ENCODE data around the gene PRDM12.
A peak's percentile ranks its signal among the peaks of the same experiment; 100 is the strongest.

Gene PRDM12

GRCh38 chr9:130698514-130698913, 34.1 kb downstream of the PRDM12 start:
- H3K27ac ChIP-seq (ENCODE audit: extremely low read depth, low read depth, low read length) = no peak overlapping the region; the same call in 1 of the 2 replicates
- POLR2A ChIA-PET = interaction anchor here (1.5 kb wide), 1 partner anchor 9 kb away, joined by 3 read pairs; no protein-coding TSS in a partner anchor

GRCh38 chr9:130699047-130699446, 34.7 kb downstream of the PRDM12 start:
- no peaks in the 10 kb centered on the region for H3K4me1 ChIP-seq (ENCODE audit: control insufficient read depth, insufficient read depth, low read length)
- no peak overlapping the region for H3K4me3 ChIP-seq (ENCODE audit: low read depth, low read length)
- ChIA-PET CTCF (interaction anchor here (0.5 to 13.6 kb wide), 9 partner anchors 8 to 347 kb away, joined by 3 to 400 read pairs (median 4); no protein-coding TSS in a partner anchor), POLR2A (interaction anchor here (1.5 kb wide), 1 partner anchor 9 kb away, joined by 3 read pairs; no protein-coding TSS in a partner anchor)
- H3K9me3 ChIP-seq (ENCODE audit: control insufficient read depth, insufficient read depth, low read depth, low read length) = no peaks in the 10 kb centered on the region
- no peak overlapping the region for H3K27ac ChIP-seq (ENCODE audit: extremely low read depth, low read depth, low read length)
- H3K36me3 ChIP-seq (ENCODE audit: control insufficient read depth in 2 of 2, insufficient read depth in 1 of 2, low read length in 2 of 2) = peaks cover 68 to 86% of the 10 kb centered on the region in 2 experiments
- TF ChIP-seq ZNF843 (tag by site-specific recombination; IDR thresholded peaks at IDR 0.05) = no peak
- TF ChIP-seq PRDM1 (tag by site-specific recombination; IDR thresholded peaks at IDR 0.05) = peak; percentile 77
- TF ChIP-seq ZNF449 (tag by site-specific recombination; IDR thresholded peaks at IDR 0.05) = no peak
- TF ChIP-seq ZBTB1 (tag by site-specific recombination; IDR thresholded peaks at IDR 0.05) = no peak
- no peak for TF ChIP-seq ZNF501 (tag by site-specific recombination; IDR thresholded peaks at IDR 0.05)
- TF ChIP-seq ZNF155 (tag by site-specific recombination; IDR thresholded peaks at IDR 0.05) = no peak
- TF ChIP-seq ZBTB20 (tag by site-specific recombination; IDR thresholded peaks at IDR 0.05) = no peak
- 0 out of 2 replicates have a peak, but pooled peaks have one; percentile 12 for TF ChIP-seq ZBTB6 (tag by site-specific recombination; IDR thresholded peaks at IDR 0.05)
- no peak for TF ChIP-seq TSHZ1 (tag by site-specific recombination; IDR thresholded peaks at IDR 0.05; ENCODE audit: borderline replicate concordance)
- TF ChIP-seq ZNF423 (tag by site-specific recombination; IDR thresholded peaks at IDR 0.05) = no peak
- no peak for TF ChIP-seq ZNF350 (tag by site-specific recombination; IDR thresholded peaks at IDR 0.05)
- no peak for TF ChIP-seq ZNF777 (tag by site-specific recombination; IDR thresholded peaks at IDR 0.05; ENCODE audit: borderline replicate concordance)
- TF ChIP-seq ZNF133 (tag by site-specific recombination; IDR thresholded peaks at IDR 0.05) = no peak
- TF ChIP-seq ZNF174 (tag by site-specific recombination; IDR thresholded peaks at IDR 0.05) = no peak
- no peak for TF ChIP-seq WT1 (tag by site-specific recombination; IDR thresholded peaks at IDR 0.05)
- TF ChIP-seq ZNF768 (tag by site-specific recombination; IDR thresholded peaks at IDR 0.05) = no peak
- TF ChIP-seq ZNF830 (tag by site-specific recombination; IDR thresholded peaks at IDR 0.05; ENCODE audit: low read depth) = no peak

More at GRCh38 chr9:130698514-130698913, 34.1 kb downstream of the PRDM12 start:
- no peak for TF ChIP-seq ZSCAN4 (tag by site-specific recombination; IDR thresholded peaks at IDR 0.05)
- Histone ChIP-seq H3K4me3 (ENCODE audit: low read depth, low read length) (no peak overlapping the region), H3K4me1 (ENCODE audit: control insufficient read depth, insufficient read depth, low read length) (no peaks in the 10 kb centered on the region), H3K9me3 (ENCODE audit: control insufficient read depth, insufficient read depth, low read depth, low read length) (no peaks in the 10 kb centered on the region), H3K36me3 (ENCODE audit: control insufficient read depth in 2 of 2, insufficient read depth in 1 of 2, low read length in 2 of 2) (peaks cover 66 to 81% of the 10 kb centered on the region in 2 experiments)
- CTCF ChIA-PET = interaction anchor here (1.2 to 13.6 kb wide), 5 partner anchors 12 to 348 kb away, joined by 3 to 400 read pairs (median 46); no protein-coding TSS in a partner anchor

All from HEK293 (cell line).